ENCODE measurements around the gene ACAP2.
"Not testable (repeated sequence)": the region's sequence is repeated elsewhere in the genome, so short reads cannot be mapped to it uniquely, and the experiment has no call there.

The ACAP2 gene

DNA sequence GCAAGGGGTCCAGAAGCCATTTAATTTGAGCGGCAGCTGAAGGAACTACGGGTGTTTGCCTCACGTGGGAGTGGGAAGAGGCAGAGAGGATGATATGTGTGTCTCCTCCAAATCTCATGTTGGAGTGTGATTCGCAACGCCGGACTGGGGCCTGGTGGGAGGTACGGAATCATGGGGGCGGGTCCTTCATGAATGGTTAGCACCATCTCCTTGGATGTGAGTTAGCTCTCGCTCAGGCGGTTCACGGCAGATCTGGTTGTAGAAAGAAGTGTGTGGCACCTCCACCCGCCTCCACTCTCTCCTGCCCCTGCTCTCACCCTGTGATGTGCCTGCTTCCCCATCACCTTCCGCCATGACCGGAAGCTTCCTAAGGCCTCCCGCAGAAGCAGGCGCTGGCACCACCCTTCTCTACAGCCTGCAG, 197.3 kb downstream of the ACAP2 start:
- DNase-seq (ENCODE audit: low spot score): no peak

DNA sequence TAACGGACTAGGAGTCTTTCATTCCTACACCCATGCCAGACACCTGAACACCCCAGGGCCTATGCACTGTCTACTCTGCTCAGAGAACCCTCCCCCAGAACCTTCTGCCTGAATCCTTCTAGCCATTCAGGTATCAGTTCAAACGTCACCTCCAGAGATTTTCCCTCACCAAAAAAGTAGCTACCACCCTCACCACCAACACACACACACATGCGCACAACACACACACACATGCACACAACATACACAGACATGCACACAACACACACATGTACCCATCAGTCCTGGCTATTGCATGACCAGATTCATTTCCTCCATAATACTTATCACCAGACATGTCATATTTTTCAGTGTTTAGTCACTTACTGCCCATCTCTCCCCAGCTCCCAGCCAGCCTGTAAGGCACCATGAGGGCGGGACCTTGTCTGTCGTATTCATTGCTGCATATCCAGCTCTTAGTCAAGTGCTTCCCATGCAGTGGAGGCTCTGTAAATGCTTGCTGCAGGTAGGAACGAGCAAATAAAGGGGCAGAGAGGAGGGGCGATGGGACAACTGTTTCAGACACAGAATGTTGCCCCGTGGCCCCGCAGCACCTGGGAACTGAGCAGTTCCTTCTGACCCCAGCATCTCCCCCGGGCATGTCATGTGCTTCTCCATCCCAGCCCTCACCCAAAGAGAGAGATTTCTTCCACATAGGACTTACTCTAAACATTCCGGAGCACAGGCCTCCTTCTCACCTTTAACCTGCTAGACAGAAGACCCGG, 201.0 kb downstream of the ACAP2 start:
- no peak for DNase-seq (ENCODE audit: low spot score)

DNA sequence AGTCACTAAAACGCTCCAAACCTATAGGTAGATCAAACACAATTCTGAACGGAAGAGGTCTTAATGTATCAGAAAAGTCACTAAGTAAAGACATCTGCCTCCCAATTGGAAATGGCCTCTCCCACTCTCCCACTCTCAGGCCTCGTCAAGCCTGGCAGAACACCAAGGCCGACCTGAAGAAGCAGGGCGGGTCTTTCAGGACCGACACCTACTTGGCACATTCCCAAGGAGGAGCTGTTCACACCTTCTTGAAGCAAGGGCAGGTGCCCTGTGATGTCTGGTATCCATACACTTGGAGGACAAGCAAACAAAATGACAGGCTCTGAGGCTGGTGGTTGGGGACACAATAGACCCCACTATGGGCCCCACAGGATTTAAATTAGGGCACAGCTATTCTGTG, 201.9 kb downstream of the ACAP2 start:
- no peak for DNase-seq (ENCODE audit: low spot score)

DNA sequence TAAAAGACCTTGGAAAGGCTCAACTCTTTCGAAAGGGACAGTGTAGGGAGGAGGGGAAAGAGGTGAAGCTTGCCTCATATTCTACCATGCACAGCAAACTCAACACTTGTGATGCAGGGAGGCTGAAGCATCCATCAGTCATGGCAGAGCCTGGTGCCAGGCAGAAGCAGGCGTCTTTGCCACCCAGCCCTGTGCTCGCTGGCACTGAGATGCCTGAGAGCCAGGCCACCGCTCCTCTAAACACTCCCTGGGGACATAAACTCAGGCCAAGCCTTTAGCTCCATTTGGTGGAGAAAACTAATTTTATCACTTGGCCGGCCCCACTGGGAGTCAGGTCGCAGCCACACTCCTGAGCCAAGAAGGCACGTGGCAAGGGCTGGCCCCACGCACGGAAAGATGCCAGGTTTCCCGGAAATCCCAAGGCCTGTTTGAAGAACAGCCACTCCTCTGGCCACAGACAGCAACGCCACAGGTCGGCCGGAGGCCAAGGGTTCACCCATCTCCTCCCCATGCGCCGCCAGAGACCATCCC, 202.6 kb downstream of the ACAP2 start:
- DNase-seq (ENCODE audit: low spot score): no peak

DNA sequence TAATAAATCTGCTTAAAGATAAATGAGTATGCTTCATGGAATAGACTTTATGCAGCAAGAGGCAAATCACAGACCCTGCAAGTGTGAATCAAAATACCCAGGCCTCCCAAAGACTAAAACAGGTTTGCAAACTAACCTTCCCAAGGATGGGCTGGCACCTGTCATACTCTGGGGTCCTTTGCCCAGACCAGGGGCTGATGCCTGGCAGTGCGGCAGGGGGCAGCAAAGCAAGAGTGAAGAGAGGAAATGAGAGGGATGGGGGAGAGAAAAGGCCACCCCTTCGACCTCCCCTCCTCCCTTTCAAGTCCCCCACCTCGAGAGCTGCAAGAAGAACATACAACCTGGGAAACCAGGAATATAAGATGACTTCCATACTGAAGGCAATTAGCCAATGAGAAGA, 203.7 kb downstream of the ACAP2 start:
- DNase-seq (ENCODE audit: low spot score): no peak

DNA sequence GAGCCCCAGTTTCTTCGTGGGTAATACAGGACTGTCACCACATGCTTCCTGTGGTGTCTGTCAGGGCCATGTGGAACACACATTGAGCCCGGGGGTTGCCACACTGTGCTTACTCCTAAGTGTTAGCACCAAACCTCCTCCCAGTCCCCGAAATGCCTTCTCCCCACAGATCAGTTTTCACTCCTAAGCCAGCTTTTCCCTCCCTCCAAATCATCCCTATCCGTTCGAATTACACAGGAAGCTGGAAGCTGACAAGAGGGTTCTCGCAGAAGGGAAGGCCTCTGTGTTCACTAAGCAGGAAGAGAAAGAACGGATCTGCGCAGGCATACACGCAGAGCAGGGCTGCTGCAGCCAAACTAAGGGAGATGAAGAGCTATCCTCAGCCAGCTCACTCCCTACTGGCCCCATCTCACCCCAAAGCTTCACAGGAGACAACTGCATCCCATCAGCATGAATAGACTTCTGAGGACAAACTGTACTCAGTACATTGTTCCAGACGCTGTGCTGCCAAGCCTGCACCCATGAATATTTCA, 204.2 kb downstream of the ACAP2 start:
- no peak for DNase-seq (ENCODE audit: low spot score)

DNA sequence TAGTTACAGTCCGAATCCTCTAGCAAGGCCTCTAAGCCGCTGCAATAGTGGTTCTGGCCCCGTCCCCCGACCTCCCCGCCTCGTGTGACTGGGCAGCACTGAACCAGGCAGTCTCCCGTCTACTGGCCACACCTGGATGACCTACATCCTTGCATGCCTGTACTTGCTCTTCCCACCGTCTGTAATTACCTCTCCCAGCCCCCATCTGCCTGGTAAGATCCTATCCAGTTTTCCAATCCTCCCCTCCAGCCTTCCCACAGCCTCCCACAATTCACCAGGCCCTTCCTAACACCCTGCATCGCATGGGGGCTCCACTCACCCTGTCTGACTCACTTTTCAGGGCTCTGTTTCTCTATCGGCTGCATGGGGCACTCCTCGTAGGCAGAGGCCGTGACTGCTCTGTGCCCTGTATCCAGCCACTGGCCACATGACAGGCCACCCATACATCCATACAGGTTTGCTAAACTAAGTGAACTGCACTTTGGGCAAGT, 204.7 kb downstream of the ACAP2 start:
- no peak for DNase-seq (ENCODE audit: low spot score)

DNA sequence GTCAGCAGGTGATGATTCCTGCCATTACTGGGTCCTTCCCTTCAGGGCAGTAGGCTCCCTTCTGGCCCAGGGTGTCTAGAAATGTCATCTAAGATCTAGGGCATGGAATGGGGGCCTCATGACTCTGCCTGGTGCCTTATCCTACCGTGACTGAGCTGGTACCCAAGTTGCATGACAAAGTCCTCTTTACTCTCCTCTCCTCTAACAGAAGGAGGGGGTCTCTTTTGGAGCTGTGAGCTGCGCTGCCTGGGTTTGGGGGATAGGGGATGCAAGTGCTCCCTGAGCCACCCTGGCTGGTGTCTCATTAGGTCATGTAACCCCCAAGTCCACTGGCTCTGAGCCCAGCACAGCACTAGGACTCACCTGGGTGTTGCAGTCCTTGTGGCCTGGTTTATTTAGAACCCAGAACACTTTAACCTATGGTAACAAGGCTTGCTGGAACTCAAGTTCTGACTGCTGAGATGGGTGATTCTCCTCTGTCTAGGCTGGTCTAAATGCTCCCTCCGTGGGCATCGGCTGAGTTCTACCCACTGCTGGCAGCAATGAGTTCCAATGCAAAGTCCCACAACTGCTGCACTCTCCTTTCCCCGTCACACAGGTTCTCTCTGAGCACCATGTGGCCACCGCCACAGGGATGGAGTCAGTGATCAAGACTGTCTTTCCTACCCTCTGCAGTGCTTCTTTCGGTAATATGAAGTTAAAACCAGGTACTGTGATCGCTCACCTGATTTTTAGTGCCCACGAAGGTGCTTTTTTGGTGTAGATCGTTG, 205.8 kb downstream of the ACAP2 start:
- DNase-seq (ENCODE audit: low spot score): no peak

DNA sequence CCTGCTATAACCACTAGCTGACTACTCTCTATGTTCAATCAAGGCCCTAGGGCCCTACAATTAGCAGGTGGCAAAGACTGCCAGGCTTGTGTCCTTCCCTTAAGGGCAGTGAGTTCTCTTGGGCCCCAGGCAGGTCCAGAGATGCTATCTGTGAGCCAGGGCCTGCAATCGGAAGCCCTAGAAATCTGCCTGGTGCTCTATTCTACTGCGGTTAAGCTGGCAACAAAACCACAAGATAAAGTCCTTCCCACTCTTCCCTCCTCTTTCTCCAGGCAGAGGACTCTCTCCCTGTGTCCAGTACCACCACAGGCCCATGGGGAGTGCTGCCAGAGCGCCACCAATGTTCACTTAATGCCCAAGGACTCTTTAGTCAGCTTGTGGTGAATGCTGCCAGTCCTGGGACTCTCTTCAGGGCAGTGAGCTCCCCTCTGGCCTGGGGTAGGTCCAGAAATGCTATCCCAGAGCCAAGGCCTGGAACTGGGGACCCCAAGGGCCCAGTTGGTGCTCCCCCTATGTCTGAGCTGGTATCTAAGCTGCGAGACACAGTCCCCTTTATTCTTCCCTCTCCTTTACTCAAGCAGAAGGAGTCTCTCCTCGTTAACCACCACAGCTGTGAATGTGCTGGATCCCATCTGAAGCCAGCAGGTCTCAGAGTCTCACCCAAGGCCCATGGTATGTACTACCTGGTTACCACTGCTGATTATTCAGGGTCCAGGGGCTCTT, 206.6 kb downstream of the ACAP2 start:
- no peak for DNase-seq (ENCODE audit: low spot score)

DNA sequence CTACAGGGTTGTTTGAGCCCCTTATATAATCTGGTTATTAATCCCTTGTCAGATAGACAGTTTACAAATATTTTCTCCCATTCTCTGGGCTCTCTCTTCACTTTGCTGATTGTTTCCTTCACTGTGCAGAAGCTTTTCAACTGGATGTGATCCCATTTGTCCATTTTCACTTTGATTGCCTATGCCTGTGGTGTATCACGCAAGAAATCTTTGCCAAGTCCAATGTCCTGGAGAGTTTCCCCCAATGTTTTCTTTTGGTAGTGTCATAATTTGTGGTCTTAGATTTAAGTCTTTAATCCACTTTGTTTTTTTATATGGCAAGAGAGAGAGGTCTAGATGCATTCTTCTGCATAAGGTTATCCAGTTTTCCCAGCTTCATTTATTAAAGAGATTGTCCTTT, 212.6 kb downstream of the ACAP2 start:
- DNase-seq (ENCODE audit: low spot score): no peak

DNA sequence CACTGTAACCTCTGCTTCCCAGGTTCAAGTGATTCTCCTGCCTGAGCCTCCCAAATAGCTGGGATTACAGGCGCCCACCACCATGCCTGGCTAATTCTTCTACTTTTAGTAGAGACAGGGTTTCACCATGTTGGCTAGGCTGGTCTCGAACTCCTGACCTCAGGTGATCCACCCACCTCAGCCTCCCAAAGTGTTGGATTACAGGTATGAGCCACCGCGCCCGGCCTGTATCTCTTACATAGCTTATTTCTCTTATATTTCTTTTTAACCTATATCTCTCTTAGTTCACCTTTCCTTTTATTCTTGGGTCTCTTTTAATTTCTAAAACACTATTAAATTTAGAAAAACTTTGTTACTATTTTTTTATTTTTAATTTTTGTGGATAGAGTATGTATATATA, 213.9 kb downstream of the ACAP2 start:
- not testable (repeated sequence) for DNase-seq (ENCODE audit: low spot score)

DNA sequence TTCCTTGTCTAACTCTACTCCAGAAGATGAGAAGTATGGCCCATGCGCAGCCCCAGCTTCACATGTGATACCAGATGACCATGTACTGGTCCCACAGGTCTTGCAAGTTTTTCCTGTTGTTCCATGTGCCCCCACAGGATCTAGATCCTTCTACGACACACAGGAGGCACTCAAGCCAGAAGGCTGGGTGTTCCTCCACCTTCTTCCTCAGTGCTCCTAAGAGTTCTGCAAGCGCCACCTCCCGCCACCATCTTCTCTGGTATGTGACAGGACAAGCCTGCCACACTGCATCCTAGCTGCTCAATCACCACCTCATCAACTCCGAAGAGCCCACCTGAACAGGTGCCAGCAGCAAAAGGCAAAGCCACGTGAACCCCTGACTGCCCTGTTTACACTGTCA, 214.9 kb downstream of the ACAP2 start:
- no peak for DNase-seq (ENCODE audit: low spot score)

DNA sequence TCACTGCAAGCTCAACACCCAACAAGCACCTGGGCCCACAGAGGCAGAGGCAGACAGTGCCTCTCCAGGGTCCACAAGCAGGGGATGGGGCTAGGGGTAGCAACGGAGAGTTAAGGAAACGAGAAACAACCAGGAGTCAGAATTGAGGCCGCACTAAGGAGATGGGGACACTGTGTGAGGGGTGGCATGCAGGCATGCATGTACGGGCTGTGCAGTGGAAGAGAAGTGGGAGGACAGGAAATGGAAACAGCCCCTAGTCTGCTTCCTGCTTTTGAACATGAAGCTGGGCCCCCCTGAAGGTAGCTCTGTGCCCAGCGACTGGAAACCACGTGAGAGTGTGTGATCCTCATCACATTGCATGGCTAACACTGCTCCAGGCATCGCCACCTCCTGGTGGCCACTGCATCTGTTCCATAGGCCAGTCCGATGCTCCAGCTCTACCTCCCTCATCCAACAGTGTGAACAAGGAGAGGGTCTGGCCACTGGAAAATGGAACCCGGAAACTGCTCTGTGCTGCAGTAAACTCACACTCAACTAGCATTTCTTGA, 215.8 kb downstream of the ACAP2 start:
- peak; percentile 44 for DNase-seq (ENCODE audit: low spot score)

DNA sequence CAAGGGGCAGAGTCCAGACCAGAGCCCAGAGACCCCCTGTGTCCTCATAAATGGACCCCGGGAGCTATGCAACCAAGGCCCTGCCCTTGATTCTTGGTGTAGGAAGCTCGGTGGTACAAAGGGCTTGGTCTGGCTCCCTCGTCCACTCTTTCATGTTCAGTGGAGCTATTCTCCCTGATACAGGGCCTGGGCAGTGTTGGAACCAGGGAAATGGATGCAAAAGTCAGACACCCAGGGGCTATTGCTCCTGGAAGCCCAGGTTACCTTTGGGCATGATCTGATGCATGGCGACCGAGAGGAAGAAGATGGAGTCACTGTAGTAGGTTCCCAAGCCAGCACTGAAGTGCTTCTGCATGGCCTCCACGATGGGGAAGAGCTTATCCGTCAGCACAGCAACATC, 216.4 kb downstream of the ACAP2 start:
- no peak for DNase-seq (ENCODE audit: low spot score)

DNA sequence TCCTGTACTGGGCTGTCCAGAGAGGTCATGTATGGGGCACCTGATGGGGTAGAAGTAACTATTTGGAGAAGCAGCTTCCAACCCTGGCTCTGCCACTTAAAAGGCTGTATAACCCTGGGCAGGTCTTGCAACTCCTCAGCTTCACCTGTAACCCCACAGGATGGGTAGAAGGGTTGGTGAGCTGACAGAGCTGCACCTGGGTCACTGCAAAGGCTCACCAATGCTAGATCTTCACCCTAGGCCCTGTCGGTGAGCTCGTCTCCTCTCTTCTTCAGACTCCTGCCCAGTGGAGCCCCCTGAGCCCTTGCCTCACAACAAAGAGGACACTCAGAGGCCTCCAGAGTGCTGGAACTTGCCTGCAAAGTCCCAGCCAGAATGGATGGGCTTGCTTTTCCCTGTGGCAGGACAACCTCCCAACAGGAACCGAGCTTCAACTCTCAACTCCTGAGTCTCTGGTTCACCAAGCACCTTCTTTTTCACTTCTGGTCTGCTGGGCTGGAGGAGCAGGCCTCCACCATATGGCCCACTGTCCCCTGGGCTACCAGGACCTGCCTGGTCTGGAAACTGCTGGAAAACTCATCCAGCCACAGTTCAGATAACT, 217.7 kb downstream of the ACAP2 start:
- DNase-seq (ENCODE audit: low spot score): no peak

Measured in kidney capillary endothelial cell (primary cell).